Esophagus squamous epithelium (tissue), 5 donors: ENCODE measurements around the gene SORL1. TPM values are rescaled to one million over a fixed set of nuclear protein-coding genes. Genes with fewer than 3 reads are reported as not detected.

Experiments
- DNase-seq: peaks from one replicate; lab custom pipeline; 2025; lab: John Stamatoyannopoulos, UW
- H3K27ac ChIP-seq, 4 donors: fragments of 200-600 bp; sonication (generic); one replicate each; pipeline ENCODE4 v1.5.1; 2016 to 2019; ENCODE audit warnings: mild to moderate bottlenecking in 1 of 4
- H3K27me3 ChIP-seq, 4 donors: fragments of 200-600 bp; sonication (generic); 1 replicate in 3 of 4; 2 replicates in 1 of 4; pipeline versions ENCODE4 v1.5.1 to v1.6.0; 2017 to 2021; ENCODE audit warnings: antibody characterized with exemption in 1 of 4
- H3K36me3 ChIP-seq, 3 donors: fragments of 200-600 bp; sonication (generic); one replicate each; pipeline ENCODE4 v1.5.1; 2016 to 2019
- H3K4me1 ChIP-seq, 3 donors: fragments of 200-600 bp; sonication (generic); one replicate each; pipeline ENCODE4 v1.5.1; 2017 to 2019
- H3K4me3 ChIP-seq, 4 donors: fragments of 200-600 bp; sonication (generic); 1 replicate in 3 of 4; 2 replicates in 1 of 4; pipeline ENCODE4 v1.5.1; 2016 to 2019; ENCODE audit warnings: mild to moderate bottlenecking in 2 of 4, moderate library complexity in 1 of 4
- H3K9me3 ChIP-seq, 3 donors: fragments of 200-600 bp; sonication (generic); one replicate each; pipeline ENCODE4 v1.5.1; 2016 to 2019
- CTCF ChIP-seq, 6 experiments: fragments of 450-650 bp in 4 of 6; fragments of 200-600 bp in 2 of 6; sonication (generic) in 2 of 6; IDR thresholded peaks; one replicate each; pipeline ENCODE4 v1.5.1; 2016 to 2019; ENCODE audit warnings: antibody characterized with exemption in 6 of 6, mild to moderate bottlenecking in 4 of 6, moderate library complexity in 4 of 6
- POLR2A ChIP-seq, 4 donors: fragments of 450-650 bp; IDR thresholded peaks; one replicate each; pipeline ENCODE4 v1.6.1; 2017; ENCODE audit warnings: antibody characterized with exemption in 4 of 4, mild to moderate bottlenecking in 4 of 4, moderate library complexity in 3 of 4
- WGBS, 2 donors: methylation state at CpG; one replicate each; pipeline ENCODE4 v1.1.5; 2018; 5-methylcytosine and 5-hydroxymethylcytosine counted together
- intact Hi-C: fragments of 100-400 bp; cut with DNase I; formaldehyde crosslinking; loops from one replicate; pipeline ENCODE4 v1.15.0; 2022
- total RNA-seq, 4 donors: library from RNA; depleted of rRNA; stranded (reverse); fragments of >200 nt; gene quantifications; one replicate each; pipeline ENCODE4 v1.1.0, GENCODE V29; 2016
- donor health status: DM: yes; HTN: yes; CAD: no.

Gene SORL1
- total RNA-seq, 4 donors from 2014 or later: 6.8 to 19.9 (median 16.3) TPM

DNA sequence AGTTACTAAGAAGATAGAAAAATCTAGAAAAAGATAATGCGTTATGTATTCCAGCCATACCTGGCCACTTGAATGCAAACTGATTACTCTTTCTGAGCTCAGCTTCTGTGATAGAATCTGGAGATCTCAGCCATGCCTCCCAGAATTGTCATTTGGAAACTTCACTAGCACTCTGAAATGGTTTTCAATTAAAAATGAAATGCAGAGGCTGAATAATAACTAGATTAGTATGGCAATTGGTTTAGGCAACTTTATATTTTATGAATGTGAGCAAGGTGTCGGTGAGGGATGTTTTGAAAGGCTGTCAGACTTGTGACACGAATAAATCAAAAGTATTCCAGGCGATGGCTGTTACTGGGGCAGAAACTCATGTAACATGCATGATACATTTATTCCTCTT, 129.5 kb downstream of the SORL1 start:
- 85% methylated on average over 4 of the region's 4 CpGs for WGBS, 2 donors
- Histone ChIP-seq H3K4me1 (peaks cover 0 to 18% (median 0%) of the 10 kb centered on the region in 3 donors), H3K4me3 (no peak overlapping the region), H3K9me3 (no peaks in the 10 kb centered on the region), H3K27ac (no peak overlapping the region), H3K27me3 (no peaks in the 10 kb centered on the region), H3K36me3 (peaks cover 0 to 73% (median 0%) of the 10 kb centered on the region in 3 donors)
- no peak for TF ChIP-seq POLR2A (IDR thresholded peaks at IDR 0.05)
- no peak for TF ChIP-seq CTCF (IDR thresholded peaks at IDR 0.05)
- no peak for DNase-seq
- intact Hi-C loops: no loop called here

DNA sequence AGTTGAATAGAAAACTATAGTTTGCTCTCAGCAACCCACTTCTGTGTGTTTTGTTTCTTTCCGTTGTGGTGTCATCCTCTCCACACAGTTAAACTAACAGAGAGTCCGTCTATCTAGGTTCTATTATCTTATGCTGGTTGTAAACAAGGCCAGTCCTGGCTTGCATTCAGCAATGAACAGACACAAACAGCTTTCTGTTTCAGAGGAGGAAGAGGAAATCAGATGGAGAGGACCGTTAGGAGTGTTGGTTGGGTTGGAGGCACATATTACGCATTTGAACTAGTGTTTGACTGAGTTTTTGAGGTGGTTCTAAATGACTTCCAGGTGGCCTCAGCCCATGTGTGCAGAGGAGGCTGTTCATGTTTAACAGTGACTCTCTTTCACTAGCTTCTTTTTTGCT, 130.2 kb downstream of the SORL1 start:
- intact Hi-C loops: no loop called here

DNA sequence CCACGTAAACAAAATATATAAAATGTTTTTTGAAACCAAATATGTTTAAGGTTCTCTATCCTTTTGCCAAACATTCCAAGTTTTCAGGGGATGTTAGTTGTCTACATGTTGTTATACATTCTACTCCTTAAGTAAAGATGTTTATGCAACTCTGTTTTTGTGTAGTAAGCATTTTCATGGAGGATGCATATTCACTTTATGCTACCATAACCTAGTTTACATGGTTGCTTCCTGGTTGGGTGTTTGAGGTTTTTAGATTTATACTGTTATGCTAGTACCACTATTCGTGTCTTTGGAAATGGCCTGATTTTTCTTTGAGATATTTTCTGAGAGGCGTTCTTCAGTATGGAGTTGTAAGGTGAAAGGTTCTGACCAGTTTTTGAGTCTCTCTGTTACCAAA, 131.7 kb downstream of the SORL1 start:
- 81 to 85% methylated on average over 3 of the region's 3 CpGs for WGBS, 2 donors
- no peak overlapping the region for H3K27ac ChIP-seq
- no peaks in the 10 kb centered on the region for H3K9me3 ChIP-seq
- no peak for TF ChIP-seq POLR2A (IDR thresholded peaks at IDR 0.05)
- TF ChIP-seq CTCF (IDR thresholded peaks at IDR 0.05): no peak
- intact Hi-C loops: no loop called here
- H3K4me1 ChIP-seq: peaks cover 0 to 3% (median 0%) of the 10 kb centered on the region in 3 donors
- no peak overlapping the region for H3K4me3 ChIP-seq
- H3K36me3 ChIP-seq: peaks cover 0 to 72% (median 0%) of the 10 kb centered on the region in 3 donors
- H3K27me3 ChIP-seq: no peaks in the 10 kb centered on the region
- DNase-seq: no peak

More for the DNA sequence above, 130.2 kb downstream of the SORL1 start:
- peaks cover 0 to 13% (median 0%) of the 10 kb centered on the region in 3 donors for H3K4me1 ChIP-seq
- DNase-seq: no peak
- H3K27me3 ChIP-seq: no peaks in the 10 kb centered on the region
- TF ChIP-seq POLR2A (IDR thresholded peaks at IDR 0.05): no peak
- H3K27ac ChIP-seq: no peak overlapping the region
- no peak overlapping the region for H3K4me3 ChIP-seq
- peaks cover 0 to 73% (median 0%) of the 10 kb centered on the region in 3 donors for H3K36me3 ChIP-seq
- H3K9me3 ChIP-seq: no peaks in the 10 kb centered on the region
- WGBS, 2 donors: 49 to 70% methylated on average over 4 of the region's 4 CpGs

GRCh38 chr11:121586750-121587149, 134.6 kb downstream of the SORL1 start:
- intact Hi-C loops: no loop called here
- 80 to 88% methylated on average over 2 of the region's 2 CpGs for WGBS, 2 donors
- Histone ChIP-seq H3K27ac (no peak overlapping the region), H3K9me3 (no peaks in the 10 kb centered on the region), H3K4me3 (no peak overlapping the region), H3K36me3 (peaks cover 0 to 84% (median 0%) of the 10 kb centered on the region in 3 donors), H3K4me1 (peaks cover 0 to 4% (median 0%) of the 10 kb centered on the region in 3 donors), H3K27me3 (no peaks in the 10 kb centered on the region)
- TF ChIP-seq CTCF (IDR thresholded peaks at IDR 0.05) (no peak), POLR2A (IDR thresholded peaks at IDR 0.05) (no peak)
- no peak for DNase-seq

DNA sequence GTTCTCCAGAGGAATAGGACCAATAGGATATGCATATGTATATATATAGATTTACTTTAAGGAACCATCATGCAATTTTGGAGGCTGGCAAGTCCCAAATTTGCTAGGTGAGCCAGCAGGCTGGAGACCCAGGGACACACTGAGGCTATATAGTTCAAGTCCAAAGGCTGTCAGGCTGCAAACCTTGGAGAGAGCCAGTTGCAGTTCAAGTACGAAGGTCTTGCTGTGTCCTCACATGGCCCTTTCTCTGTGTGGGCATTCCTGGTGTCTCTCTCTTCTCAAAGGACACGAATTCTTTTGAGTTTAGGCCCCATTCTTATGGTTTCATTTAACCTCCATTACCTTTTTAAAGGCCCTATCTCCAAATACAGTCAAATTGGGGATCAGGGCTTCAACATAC, 135.1 kb downstream of the SORL1 start:
- no peaks in the 10 kb centered on the region for H3K9me3 ChIP-seq
- no peak for TF ChIP-seq CTCF (IDR thresholded peaks at IDR 0.05)
- no peak for TF ChIP-seq POLR2A (IDR thresholded peaks at IDR 0.05)
- no peak overlapping the region for H3K27ac ChIP-seq
- no peak overlapping the region for H3K4me3 ChIP-seq
- peaks cover 0 to 88% (median 0%) of the 10 kb centered on the region in 3 donors for H3K36me3 ChIP-seq
- H3K4me1 ChIP-seq: peaks cover 0 to 6% (median 0%) of the 10 kb centered on the region in 3 donors
- DNase-seq: no peak
- intact Hi-C loops: no loop called here
- H3K27me3 ChIP-seq: no peaks in the 10 kb centered on the region
- 73 to 76% methylated on average over 2 of the region's 2 CpGs for WGBS, 2 donors

- Histone ChIP-seq H3K9me3 (no peaks in the 10 kb centered on the region), H3K4me3 (no peak overlapping the region), H3K27ac (no peak overlapping the region), H3K27me3 (no peaks in the 10 kb centered on the region), H3K4me1 (peaks cover 0 to 8% (median 0%) of the 10 kb centered on the region in 3 donors), H3K36me3 (peaks cover 0 to 93% (median 0%) of the 10 kb centered on the region in 3 donors)
- 59 to 76% methylated on average over 8 of the region's 8 CpGs for WGBS, 2 donors
- TF ChIP-seq CTCF (IDR thresholded peaks at IDR 0.05) (no peak), POLR2A (IDR thresholded peaks at IDR 0.05) (no peak)
- no peak for DNase-seq
- intact Hi-C loops: no loop called here
Observed at GRCh38 chr11:121588747-121589146, 136.6 kb downstream of the SORL1 start.
